GM21390 (cell line): ENCODE results near the gene R3HDM2.

Experiments
- ATAC-seq: cut with Tn5 transposase; IDR thresholded peaks from one replicate; pipeline ENCODE4 v1.9.1; 2021; ENCODE audit not compliant: unreplicated experiment

Gene R3HDM2

DNA sequence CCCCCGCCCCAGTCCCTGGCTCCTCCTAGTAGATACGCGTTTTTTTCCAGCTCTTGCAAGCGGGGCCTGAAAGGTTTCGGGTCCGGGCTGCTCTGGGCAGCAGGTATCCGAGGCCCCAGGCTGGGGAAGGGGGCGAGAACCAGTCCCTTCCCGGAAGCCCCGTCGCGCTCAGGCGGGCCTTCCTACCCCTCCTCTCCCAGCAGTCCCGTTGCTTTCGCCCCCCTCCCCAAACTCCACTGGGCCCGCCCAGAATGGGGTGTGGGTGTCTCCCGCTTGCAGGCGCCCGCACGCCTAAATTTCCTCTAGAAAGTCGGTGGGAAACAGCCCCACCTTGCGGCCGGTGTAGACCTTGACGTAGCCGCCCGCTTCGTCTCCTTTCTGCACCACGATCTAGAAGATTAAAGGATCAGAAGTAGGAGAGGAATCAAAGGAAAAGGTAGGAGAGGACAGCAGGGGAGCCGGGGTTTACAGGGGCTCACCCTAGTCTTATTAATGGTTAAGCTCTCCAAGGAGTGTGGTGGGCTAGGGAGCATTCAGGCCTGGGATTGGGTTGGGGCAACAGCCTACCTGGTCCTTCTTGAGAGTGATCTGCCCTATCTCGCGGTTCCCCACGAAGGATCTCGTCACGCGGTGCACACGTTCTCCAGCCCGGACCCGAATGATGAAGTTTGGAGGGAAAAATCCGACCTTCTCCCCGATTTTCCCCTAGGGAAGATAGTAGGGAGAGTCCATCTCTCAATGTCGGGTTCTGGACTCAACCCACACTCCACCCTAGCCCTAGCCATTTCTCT is 187.1 kb downstream of the R3HDM2 start:
- ATAC-seq, result no peak

DNA sequence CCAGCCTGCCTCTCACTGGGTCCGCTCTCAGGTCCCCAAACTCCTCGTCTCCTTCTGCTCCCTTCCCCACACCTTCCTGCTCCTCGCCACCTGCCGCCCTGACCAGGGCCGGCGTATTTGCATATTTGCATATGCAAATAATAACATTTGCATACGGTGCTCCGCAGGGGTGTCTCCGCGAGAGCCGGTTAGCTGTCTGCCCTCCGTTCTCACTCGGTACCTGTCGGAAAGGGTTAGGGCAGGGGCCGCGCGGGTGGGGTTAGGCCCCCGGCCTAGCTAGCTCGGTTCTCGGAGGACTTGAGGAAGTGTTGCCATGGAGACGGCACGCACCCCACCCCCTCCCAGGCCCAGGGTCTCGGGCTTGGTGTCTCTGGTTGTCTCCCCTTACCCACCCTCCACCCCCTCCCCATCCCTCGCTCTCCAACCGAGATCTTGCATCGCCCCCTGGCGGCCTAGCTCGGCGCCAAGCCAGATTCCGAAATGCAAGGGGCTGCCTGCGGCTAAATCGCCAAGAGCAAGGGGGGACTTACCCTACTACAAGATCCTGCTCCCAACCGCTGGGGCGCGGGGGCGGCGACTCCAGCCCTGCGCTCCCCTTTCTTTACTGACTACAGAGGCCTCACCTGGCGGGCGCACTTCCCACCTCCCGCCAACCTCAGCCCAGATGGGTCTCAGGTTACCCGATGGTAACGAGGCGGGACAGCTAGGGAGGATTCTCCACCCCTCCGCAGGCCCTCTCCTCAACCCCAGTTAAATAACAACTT is 188.0 kb downstream of the R3HDM2 start:
- peak; percentile 37 for ATAC-seq

DNA sequence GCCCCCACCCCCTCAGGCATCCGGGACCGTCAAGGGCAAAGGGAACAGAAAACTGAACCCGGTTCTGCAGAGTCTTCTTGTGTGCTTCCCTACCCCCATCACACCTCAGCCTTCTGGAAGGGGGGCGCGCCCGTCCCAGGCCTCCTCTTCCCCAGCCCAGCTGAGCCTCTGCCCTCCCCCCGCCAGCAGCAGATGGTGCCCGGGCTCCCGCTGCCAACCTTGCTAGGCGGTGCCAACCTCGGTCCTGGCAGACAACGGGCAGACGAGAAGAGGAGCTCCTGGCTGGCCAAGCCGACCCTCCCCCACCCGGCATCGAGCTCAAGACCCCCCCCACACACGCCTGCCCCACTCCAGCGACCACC is 188.5 kb downstream of the R3HDM2 start:
- no peak for ATAC-seq

DNA sequence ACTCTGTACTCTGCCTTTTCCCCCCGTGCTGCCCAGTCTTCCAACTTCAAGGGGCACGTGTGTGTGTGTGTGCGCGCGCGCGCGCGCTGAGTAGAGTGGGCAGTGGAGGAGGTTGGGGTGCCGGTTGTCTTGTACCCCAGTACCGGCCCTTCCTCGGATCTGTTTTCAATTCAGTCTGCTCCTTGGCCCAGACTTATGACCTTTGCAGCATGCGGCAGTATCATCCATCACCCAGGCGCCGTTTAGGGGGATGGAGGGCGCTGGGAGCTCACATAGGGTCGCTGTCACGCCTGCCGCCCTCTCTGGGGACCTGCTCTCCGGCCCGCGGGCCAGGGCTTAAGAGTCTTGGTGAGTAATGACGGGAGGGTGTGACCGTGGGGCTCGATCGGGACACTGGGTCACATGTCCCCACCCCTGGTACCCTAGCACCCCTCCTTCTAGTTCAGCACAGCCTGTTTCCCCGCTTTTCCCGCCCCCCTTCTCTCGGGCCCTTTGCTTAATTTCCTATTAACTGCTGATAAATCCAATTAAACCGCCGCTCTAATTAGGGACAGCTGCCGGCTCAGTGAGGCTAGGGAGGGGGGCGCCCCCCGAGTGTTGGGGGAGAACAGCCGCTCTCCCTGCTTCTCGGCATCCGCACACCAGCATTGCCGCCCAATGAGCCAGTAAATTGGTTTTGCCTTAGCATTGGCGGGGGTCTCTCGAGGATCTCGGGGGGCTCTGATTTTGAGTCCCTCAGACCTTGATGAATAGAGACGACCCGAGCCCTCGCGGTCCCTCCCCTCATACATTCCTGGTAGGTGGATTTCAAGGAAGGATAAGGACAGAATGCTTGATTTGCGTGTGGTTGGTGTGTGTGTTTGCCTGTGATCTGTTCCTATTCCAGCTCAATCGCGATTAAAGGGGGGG is 189.2 kb downstream of the R3HDM2 start:
- ATAC-seq, result no peak

DNA sequence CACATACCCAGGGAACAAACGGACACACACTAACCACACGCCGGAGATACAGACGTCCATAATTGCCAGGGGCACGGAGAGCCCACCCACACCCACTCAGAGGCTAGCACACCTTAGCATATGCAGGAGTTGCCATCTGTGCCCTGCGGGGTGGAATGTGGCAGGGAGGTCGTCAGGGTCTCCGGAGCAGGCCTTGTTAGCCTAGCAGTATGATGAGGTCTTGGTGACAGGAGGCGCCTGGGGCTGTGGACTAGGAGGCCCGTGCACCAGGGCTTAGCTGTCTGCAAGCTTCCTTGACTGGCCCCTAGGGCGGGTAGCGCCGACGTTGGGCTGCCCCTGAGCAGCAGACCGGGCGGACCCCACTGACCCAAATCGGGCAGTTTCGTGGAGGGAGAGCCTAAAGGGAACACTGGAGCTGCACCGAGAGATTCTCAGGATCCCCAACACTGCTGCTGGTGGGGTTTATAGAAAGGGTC is 189.9 kb downstream of the R3HDM2 start:
- no peak for ATAC-seq

DNA sequence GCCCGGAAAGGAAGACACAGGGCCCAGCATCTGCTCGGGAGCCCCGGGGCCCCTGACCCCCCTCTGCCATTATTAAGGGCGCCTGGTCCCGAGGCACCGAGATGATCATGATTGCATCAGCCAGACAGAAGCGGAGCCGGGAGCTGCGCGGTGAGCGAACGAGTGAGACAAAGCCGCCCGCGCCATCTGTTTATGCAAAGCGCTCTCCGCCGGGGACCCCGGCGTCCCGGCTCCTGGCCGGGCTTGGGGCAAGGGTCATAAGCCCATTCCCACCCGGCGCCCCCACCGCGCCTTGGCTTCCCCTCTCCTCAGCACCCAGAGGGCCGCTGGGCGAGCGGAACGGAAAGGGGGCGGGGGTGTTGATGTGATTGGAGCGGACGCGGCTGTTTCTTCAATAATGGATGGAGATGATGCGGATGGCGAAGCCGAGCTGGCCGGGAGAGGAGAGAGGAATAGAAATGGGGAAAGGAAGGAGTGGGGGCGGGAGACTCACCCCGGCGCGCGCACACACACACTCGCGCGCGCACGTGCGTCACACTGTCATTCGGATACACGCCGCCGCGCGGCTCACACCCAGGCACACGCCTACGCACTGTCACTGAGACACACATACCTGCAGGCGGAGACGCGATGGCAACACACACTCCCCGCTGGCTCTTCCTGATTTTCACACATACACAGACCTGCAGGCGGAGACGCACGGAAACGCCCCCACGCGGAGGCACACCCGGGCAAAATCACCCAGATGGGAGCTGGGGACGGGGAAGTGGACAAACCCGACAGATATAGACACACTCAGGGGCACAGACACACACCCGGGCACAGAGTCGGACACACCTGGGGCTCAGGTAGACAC is 190.5 kb downstream of the R3HDM2 start:
- ATAC-seq, result no peak

DNA sequence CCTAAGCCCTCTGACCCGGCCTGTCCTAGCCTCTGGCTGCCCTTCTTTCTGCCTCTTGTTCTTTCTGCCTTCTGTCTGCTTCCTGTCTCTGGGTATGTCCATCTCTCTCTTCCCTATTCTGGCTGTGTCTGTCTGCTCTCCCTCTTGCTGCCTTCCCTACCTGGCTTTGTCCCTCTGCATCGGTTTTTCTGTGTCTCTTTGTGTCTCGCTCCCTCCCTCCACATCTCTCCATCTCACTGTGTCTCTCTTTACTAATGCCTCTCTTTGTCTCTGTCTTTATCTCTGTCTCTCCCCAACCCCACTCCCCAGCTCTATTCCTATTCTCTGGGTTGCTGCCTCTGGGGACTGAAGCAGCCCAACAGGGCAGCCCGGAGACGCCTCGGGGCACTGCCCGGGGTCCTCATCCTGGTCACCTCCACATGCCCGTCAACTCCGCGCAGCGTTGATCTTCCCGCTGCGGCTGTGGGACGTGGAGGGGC is 191.2 kb downstream of the R3HDM2 start:
- ATAC-seq, result peak; percentile 3

DNA sequence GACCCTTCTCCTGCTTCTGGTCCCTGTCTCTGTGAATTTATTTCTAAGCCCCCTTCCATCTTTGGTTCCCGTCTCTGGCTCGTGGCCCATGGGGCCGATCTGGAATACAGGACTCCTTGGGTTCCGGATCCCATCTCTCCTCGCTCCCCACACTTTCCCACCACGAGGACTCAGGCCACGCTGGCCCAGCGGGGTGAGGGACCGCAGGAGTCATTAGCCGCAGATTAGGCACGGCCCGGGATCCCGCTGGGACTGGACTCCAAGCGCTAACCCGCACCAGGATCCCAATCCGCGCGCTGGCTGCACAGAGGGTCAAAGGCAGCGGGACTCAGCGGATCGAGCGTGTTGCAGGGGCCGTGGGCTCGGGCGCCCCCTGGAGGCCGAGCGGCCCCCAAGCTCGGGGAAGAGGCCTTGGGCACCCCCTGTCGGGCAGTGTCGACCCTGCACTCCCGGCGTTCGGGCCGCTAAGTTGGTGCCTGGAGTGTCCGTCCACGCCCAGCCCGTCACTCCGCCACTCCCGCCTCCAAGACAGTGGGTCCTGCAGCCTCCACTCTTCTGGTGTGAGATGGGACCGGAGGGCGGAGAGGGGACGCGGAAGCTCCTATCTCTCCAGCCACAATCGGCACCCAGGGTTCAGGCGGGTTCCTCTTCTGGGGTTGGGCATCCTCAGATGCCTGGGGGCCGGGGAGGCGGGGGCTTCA is 191.8 kb downstream of the R3HDM2 start:
- peak; percentile 51 for ATAC-seq

DNA sequence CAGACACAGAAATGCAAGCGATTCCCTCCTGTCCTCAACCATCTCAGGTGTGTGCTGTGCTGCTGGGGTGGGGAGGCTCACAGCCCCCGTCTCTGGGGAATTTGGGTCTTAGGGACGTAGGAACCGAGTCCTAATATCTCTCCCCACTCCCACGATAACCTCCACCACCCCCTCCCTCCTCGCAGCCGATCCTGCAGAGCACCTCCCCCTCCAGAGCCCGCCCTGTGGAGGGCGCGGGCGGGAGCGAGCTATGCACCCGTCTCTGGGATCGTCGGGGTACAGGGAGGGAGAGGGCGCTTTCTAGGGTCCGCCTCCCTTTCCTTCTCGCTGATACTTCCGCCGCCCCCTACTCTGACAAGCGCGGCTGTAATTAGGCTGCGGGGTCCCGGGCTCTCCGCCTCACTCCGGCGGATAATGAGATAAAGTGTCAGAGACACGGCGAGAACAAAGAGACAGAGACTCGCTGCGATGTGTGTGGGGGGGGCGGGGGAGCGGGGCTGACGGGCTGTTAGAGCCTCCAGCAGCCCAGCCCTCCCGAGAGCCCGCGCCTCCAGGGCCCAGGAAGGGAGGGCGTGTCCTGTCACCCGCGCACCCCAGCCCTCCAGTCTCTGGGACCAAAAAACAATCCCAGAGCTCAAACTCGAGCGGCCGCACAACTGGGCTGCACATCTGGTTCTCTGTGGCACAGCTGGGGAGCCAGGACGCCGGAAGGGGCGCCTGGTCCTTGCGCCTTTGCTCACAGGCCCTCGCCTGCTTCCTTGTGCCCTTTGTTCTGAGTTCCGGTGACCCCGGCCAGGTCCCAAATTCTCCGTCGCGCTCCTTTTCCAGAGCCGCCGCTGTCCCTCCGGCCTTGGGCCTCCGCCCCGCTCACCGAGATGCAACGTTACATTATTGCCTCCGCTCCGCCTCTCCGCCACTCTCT is 192.7 kb downstream of the R3HDM2 start:
- no peak for ATAC-seq

DNA sequence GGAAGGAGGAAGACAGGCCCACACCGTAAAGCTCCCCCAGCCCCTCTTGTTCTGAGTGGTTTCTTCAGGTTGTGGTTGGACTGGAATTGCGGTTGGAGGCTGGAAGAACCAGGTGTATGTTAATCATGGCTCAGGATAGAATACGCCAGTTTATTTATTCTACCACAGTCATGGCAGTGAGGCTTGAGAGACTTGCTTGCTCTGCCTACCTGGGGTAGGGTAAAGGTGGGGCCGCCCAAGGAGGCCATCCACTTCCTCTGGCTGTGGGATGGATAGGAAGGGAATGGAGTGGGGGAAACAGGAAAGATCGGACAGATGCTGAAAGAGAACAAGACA is 193.3 kb downstream of the R3HDM2 start:
- ATAC-seq, result no peak

DNA sequence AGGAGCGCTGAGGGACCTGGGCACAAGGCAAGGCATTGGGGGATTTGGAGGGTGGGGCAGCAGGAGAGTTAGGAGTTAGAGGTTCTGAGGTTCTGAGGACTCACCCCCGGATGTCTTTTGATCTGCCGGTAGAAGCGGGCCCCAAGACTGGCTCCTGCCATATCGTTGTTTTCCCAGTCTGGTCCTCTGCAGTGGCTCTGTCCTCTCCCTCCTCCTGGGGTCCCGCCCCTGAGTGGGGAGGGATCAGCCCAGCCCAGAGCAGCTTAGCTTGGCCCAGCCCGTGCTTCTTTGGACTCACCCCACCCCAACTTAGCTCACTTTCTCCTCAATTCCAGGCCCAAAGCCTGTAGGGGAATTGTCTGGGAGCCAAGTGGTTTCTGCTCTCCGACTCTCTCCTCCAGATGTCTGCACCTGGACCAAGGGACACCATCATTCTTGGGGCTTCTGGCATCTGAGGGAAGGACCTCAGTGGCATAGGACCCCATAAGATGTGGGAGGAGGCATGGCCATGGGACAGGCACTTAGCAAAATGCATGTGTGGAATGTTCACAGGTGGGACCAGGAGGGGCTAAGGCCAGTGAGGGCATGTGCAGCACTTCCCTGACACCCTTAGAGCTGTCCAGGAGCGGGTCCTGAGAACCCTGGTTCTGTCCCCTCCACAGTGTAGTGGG is 193.8 kb downstream of the R3HDM2 start:
- no peak for ATAC-seq

DNA sequence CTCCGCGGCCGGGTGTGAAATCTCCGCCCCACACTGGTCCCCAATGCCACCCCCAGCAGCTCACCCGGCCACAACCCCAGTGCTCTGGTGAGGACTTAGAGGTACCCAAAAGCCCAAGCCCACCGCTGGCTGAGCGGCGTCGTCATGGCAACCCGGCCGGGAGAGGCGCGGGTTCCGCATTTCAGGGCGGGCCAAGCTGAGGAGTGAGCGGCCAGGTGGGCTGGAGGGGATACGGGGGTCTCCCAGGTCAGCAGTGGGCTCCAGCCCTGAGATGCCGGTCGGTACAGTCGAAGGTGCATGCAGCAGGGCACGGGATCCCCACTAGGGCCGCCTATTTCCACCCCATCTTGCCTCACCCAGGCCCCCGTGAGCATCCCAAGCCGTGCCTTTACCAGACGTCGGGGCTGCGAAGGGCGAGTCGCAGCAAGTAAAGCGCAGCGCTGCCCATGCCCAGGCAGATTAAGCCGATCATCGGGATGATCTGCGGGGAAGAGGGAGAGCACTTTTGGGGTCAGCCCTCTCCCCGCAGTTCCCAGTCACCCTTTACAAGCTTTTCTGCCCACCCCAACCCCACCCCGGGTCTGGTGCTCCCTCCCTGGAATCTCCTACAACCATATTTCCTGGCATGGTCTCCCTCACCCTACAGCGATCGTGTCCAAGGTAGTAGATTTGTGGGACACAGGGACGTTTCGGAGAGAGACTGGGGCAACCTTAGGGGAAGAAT is 194.5 kb downstream of the R3HDM2 start:
- no peak for ATAC-seq

DNA sequence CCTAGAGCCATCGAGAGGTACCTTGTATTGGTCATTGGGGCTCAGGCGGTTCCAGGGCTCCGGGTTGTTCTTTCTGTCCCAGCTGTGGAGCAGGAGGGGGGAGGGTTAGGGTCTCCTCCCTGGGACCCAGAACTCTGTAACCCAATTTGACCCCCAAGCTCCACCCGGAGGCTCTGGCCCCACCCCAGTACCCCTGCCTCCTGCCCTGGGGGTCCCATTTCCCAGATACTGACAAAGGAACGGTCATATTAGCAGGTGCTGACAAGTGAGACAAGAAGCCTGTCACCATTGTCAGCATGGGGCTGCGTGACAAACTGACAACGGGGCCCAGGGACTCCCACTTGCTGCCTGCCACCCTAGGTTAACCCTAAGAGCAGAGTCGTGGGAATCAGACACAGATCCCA is 195.1 kb downstream of the R3HDM2 start:
- ATAC-seq, result no peak

DNA sequence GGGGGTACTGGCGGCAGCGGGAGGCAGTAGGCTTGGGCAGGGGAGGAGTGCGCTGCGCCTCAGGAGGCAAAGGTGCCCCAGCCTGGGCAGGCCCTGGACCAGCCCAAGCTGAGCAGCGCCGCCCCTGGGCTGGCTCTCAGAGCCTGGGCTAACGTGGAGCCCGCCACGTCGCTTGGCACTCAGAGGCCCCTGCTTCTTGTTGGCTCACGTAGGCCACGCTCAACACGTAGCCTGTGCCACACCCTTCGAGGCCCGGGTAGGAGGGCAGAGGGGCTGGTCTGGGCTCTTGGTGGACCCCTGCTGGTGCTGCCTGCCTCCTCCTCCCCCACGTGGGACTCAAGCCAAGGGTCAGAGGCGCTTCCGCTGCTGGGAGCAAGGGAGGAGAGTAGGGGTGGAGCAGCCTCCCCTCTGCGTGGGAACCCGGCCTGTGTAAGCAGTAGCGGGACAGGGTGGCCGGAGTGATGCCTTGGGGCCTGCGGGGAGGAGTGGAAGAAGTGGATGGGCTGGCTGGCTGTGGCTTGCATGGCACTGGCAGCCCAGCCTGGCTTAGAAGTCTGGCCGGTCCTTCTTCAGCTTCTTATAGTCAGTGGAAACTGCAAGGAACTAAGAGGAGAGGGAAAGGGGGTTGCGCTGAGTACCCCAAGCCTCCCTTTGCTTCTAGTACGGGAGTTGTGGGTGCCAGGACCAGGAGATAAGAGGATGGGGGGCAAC is 195.7 kb downstream of the R3HDM2 start:
- no peak for ATAC-seq

DNA sequence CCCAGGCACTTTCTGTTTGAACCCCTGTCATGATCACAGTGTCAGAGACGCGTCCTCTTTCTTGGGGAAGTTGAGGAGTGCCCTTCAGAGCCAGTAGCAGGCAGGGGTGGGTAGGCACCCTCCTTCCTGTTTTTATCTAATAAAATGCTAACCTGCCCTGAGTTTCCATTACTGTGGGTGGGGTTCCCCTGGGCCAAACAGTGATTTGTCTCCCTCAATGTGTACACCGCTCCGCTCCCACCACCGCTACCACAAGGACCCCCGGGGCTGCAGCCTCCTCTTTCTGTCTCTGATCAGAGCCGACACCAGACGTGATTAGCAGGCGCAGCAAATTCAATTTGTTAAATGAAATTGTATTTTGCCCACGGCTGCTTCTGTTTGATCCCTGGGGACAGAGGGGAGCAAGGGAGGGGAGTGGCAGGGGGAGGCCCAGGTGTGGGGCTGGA is 196.2 kb downstream of the R3HDM2 start:
- ATAC-seq, result no peak

DNA sequence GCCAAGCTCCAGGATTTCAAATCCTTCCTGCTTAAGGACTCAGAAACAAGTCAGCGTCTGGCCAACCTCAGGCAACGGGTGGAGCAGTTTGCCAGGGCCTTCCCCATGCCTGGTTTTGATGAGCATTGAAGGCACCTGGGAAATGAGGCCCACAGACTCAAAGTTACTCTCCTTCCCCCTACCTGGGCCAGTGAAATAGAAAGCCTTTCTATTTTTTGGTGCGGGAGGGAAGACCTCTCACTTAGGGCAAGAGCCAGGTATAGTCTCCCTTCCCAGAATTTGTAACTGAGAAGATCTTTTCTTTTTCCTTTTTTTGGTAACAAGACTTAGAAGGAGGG is 196.6 kb downstream of the R3HDM2 start:
- ATAC-seq, result no peak
